GM12878 (cell line): ENCODE results near the gene MAB21L4. TPM values are rescaled to one million over a fixed set of nuclear protein-coding genes. Genes with fewer than 3 reads are reported as not detected.

Experiments
- ATAC-seq: fragments of 200-7000 bp; cut with Tn5 transposase; 3 replicates; pipeline ENCODE4 v1.9.1; 2020; ENCODE audit warnings: mild to moderate bottlenecking, moderate library complexity
- BruUV-seq: library from RNA; stranded (reverse); fragments of 400-500 nt; replicated peaks from 2 replicates; lab custom pipeline; 2021; lab: Mats Ljungman, UMichigan
- CTCF ChIA-PET: fragments of 300-600 bp; sonication (Branson Sonifier 250); formaldehyde crosslinking; extraction: SDS; loops from one replicate; lab custom pipeline; 2021; ENCODE audit warnings: inconsistent platforms; lab: Yijun Ruan, JAX
- POLR2A ChIA-PET: fragments of 350-600 bp; formaldehyde crosslinking; extraction: SDS; loops from one replicate; lab custom pipeline; 2021; ENCODE audit warnings: inconsistent platforms; lab: Charles Lee
- RAD21 ChIA-PET: fragments of 300-600 bp; sonication (Branson Sonifier 250); formaldehyde crosslinking; loops from one replicate; lab custom pipeline; 2023; ENCODE audit warnings: antibody characterized with exemption; ENCODE audit not compliant: unreplicated experiment; lab: Charles Lee
- SMC1A ChIA-PET: fragments of 300-600 bp; sonication (Branson Sonifier 250); formaldehyde crosslinking; loops from one replicate; lab custom pipeline; 2023; ENCODE audit not compliant: unreplicated experiment, uncharacterized antibody; lab: Charles Lee
- DNase-seq: peaks from one replicate; pipeline ENCODE4 v3.0.0-alpha.2; 2011; ENCODE audit warnings: low read depth, low spot score
- FAIRE-seq: peaks from 3 replicates; lab custom pipeline; 2011; peaks lifted over from hg19 to GRCh38; lab: Jason Lieb, UNC
- H2AFZ ChIP-seq: 2 replicates; pipeline ENCODE4 v1.6.0; 2011; ENCODE audit warnings: low read depth, low read length, control low read depth; ENCODE audit not compliant: control insufficient read depth
- H3K27ac ChIP-seq: 2 replicates; pipeline ENCODE4 v1.5.1; 2011; ENCODE audit warnings: control low read depth; ENCODE audit not compliant: control insufficient read depth, insufficient read depth
- H3K27me3 ChIP-seq, 2 experiments: replicated peaks in 1 of 2; 2 replicates each; pipeline versions ENCODE4 v1.6.0 to v1.6.1; 2011; ENCODE audit warnings: low read length in 1 of 2; ENCODE audit not compliant: control insufficient read depth in 2 of 2, insufficient read depth in 2 of 2
- H3K36me3 ChIP-seq, 2 experiments: 2 replicates each; pipeline ENCODE4 v1.5.1; 2011; ENCODE audit warnings: low read length in 1 of 2; ENCODE audit not compliant: control insufficient read depth in 2 of 2, insufficient read depth in 2 of 2
- H3K4me1 ChIP-seq: 2 replicates; pipeline ENCODE4 v1.6.1; 2011; ENCODE audit warnings: mild to moderate bottlenecking, low read length, moderate library complexity, mixed read lengths; ENCODE audit not compliant: control insufficient read depth, insufficient read depth
- H3K4me2 ChIP-seq: 2 replicates; pipeline ENCODE4 v1.6.0; 2011; ENCODE audit warnings: control low read depth; ENCODE audit not compliant: control insufficient read depth, insufficient read depth
- H3K4me3 ChIP-seq: fragments of 200-600 bp; sonication (generic); 2 replicates; pipeline ENCODE4 v1.5.1; 2016
- H3K79me2 ChIP-seq: 2 replicates; pipeline ENCODE4 v1.6.0; 2011; ENCODE audit warnings: low read length; ENCODE audit not compliant: control insufficient read depth, insufficient read depth
- H3K9ac ChIP-seq: 2 replicates; pipeline ENCODE4 v1.8.0; 2011; ENCODE audit warnings: low read length, control low read depth, mixed read lengths; ENCODE audit not compliant: control insufficient read depth, insufficient read depth
- H3K9me3 ChIP-seq: replicated peaks from 3 replicates; pipeline ENCODE4 v1.5.1; 2011; ENCODE audit warnings: mild to moderate bottlenecking, low read length; ENCODE audit not compliant: control insufficient read depth, insufficient read depth
- H4K20me1 ChIP-seq: 2 replicates; pipeline ENCODE4 v1.6.0; 2011; ENCODE audit not compliant: control insufficient read depth, insufficient read depth
- MEF2B ChIP-seq: fragments of 450-650 bp; IDR thresholded peaks from 2 replicates; pipeline ENCODE4 v1.6.1; 2018; ENCODE audit warnings: mild to moderate bottlenecking, moderate library complexity; ENCODE audit not compliant: partially characterized antibody, poor library complexity, severe bottlenecking
- NBN ChIP-seq: fragments of 450-650 bp; IDR thresholded peaks from 2 replicates; pipeline ENCODE4 v1.6.1; 2016
- POU2F2 ChIP-seq: IDR thresholded peaks from 3 replicates; pipeline ENCODE4 v1.6.1; 2011; ENCODE audit warnings: low read depth, mild to moderate bottlenecking, low read length, borderline replicate concordance
- RELB ChIP-seq: fragments of 450-650 bp; IDR thresholded peaks from 2 replicates; pipeline ENCODE4 v1.6.1; 2017; ENCODE audit warnings: low read depth, mild to moderate bottlenecking, moderate library complexity
- SREBF1 ChIP-seq: IDR thresholded peaks from 2 replicates; pipeline ENCODE4 v1.6.1; 2012; ENCODE audit warnings: mild to moderate bottlenecking, low read length
- SRF ChIP-seq, 2 experiments: IDR thresholded peaks; 2 replicates each; pipeline ENCODE4 v1.6.1; 2011; ENCODE audit warnings: low read depth in 2 of 2, low read length in 2 of 2, mild to moderate bottlenecking in 1 of 2, moderate library complexity in 1 of 2
- YBX1 ChIP-seq: fragments of 450-650 bp; IDR thresholded peaks from 2 replicates; pipeline ENCODE4 v1.6.1; 2016; ENCODE audit warnings: antibody characterized with exemption
- ZBTB33 ChIP-seq: fragments of 450-650 bp; IDR thresholded peaks from 2 replicates; pipeline ENCODE4 v1.6.1; 2017; ENCODE audit warnings: mild to moderate bottlenecking
- ZNF687 ChIP-seq: fragments of 450-650 bp; IDR thresholded peaks from 2 replicates; pipeline ENCODE4 v1.6.1; 2017; ENCODE audit warnings: mild to moderate bottlenecking, moderate library complexity
- WGBS: methylation state at CpG from one replicate; pipeline ENCODE4 v1.1.6; 2016; ENCODE audit warnings: low lambda C conversion rate; ENCODE audit not compliant: insufficient replicate concordance, insufficient coverage; ENCODE audit errors: missing lambda C conversion rate; 5-methylcytosine and 5-hydroxymethylcytosine counted together
- in situ Hi-C: fragments of 300-500 bp; cut with MboI; formaldehyde crosslinking; loops from 9 replicates; pipeline ENCODE4 v1.14.3; 2018; ENCODE audit warnings: mixed read lengths
- intact Hi-C: fragments of 100-400 bp; cut with micrococcal nuclease; formaldehyde crosslinking; loops from one replicate; pipeline ENCODE4 v1.14.2; 2022; ENCODE audit not compliant: unreplicated experiment
- polyA plus RNA-seq, 11 experiments: library from polyadenylated mRNA; depleted of rRNA in 4 of 11; unstranded in 6 of 11; stranded (reverse) in 5 of 11; fragments of >200 nt; fragmentation: Nextera tagmentation in 4 of 11; fragmentation: Illumina TruSeq in 1 of 11; extraction: Ambion mirVana in 4 of 11; extraction: Trizol in 1 of 11; gene quantifications; 1 replicate in 1 of 11; 2 replicates in 10 of 11; pipeline versions ENCODE4 v1.2.1 to v1.2.3, GENCODE V29; 2011 to 2016; ENCODE audit warnings: inconsistent platforms in 2 of 11, missing spikeins in 2 of 11, low read depth in 1 of 11
- total RNA-seq, 4 experiments: library from RNA; depleted of rRNA in 3 of 4; stranded (reverse); fragments of >200 nt in 3 of 4; fragmentation: Illumina TruSeq in 1 of 4; extraction: Trizol in 1 of 4; gene quantifications; 2 replicates each; pipeline versions ENCODE4 v1.2.1 to v1.2.3, GENCODE V29; 2013 to 2021

Gene MAB21L4
- total and polyA plus RNA-seq, 10 of the 15 experiments (the other 5 are each of a cell fraction or from before 2014, with no cell fraction given): 0.03 TPM; not detected in 9

- TF ChIP-seq ZNF687 (no peak), SREBF1 (no peak)
- TF ChIP-seq, all 136 proteins: peak for 0
These were observed 26.6 kb downstream of the MAB21L4 start (continued) for GRCh38 chr2:240869109-240869955.

- CTCF ChIA-PET: no interaction called here
- 19% methylated on average over 21 of the region's 21 CpGs for WGBS
- SMC1A ChIA-PET: no interaction called here
- no peak for TF ChIP-seq POU2F2
- TF ChIP-seq SRF (IDR thresholded peaks at IDR 0.05; ENCODE audit: low read depth in 2 of 2, low read length in 2 of 2): no peak
- TF ChIP-seq NBN: no peak
- no peak for TF ChIP-seq YBX1
- no peak for TF ChIP-seq RELB
- TF ChIP-seq ZBTB33: no peak
- TF ChIP-seq MEF2B: no peak
These were observed 27.5 kb downstream of the MAB21L4 start, which contains the start of gene AGXT for GRCh38 chr2:240868286-240869108. Gene AGXT, plus strand, starts transcription at chr2:240868824. Its CDS starts 42 bp downstream, at chr2:240868866.

More at GRCh38 chr2:240868286-240869108, 27.5 kb downstream of the MAB21L4 start, which contains the start of gene AGXT:
- Histone ChIP-seq H4K20me1 (no peaks in the 10 kb centered on the region), H2AFZ (no peak within 1 kb of the TSS), H3K79me2 (no peaks in the 10 kb centered on the region), H3K9me3 (no peaks in the 10 kb centered on the region), H3K4me3 (no peak within 1 kb of the TSS), H3K4me2 (no peak within 1 kb of the TSS), H3K27ac (no peak within 1 kb of the TSS), H3K36me3 (no peaks in the 10 kb centered on the region), H3K4me1 (no peaks in the 10 kb centered on the region), H3K9ac (no peak within 1 kb of the TSS), H3K27me3 (peaks cover 2 to 4% of the 10 kb centered on the region in 2 experiments; a peak in 3 of 4 replicates)
- no peak for ATAC-seq
- DNase-seq: no peak
- intact Hi-C loops (no loop called here), in situ Hi-C loops (no loop called here)
- no TSS peak for BruUV-seq
- RAD21 ChIA-PET: no interaction called here
- FAIRE-seq: no peak
- POLR2A ChIA-PET: no interaction called here
